ENCODE results near the gene SLC39A13.

DNA sequence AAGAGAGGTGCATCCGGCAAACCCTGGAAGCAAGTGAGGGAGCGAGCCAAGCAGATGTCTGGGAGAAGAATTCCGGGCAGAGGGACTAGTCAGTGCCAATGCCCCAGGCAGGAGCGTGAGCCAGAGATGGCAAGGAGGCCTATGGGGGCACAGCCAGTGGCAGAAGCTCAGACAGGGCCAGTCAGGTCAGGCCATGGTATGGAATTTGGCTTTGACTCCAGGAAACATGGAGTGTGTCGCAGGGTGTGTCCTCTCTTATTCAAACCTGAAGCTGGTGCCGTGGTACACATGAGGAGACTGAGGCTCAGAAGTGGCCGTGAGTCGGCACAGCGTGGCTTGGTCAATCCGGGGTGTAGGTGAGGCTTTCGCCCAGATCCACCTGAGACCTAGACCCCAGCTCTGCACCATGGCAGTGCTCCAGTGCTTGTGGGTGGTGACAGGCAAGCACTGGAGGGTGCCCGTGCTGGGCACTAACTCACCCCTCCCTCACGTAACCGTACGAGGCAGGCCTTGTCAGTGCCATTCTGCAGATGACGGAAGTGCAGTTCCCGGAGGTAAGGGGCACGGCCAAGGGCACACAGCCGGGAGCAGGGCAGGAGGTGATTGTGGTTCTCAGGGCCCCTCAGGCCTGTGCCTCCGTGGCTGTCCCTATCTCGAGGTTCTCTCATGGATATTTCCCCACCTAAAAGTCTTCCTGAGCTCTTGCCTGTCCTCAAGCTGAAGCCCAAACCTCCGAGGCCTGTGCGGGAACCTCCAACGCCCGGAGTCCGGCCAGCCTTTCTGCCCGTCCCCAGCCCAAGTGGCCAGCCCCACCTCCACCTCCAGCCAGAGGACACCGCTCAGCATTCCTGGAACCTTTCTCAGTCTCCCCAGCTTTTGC lies 19.5 kb upstream of the SLC39A13 start:
- TF ChIP-seq SIN3A (IDR thresholded peaks at IDR 0.05; ENCODE audit: borderline replicate concordance, insufficient read depth, low read depth, low read length): no peak
- no peak for TF ChIP-seq POLR2AphosphoS5 (IDR thresholded peaks at IDR 0.05; ENCODE audit: low read depth, low read length)
- TF ChIP-seq CTCF (IDR thresholded peaks at IDR 0.05): no peak
- TF ChIP-seq, protein P1, sequence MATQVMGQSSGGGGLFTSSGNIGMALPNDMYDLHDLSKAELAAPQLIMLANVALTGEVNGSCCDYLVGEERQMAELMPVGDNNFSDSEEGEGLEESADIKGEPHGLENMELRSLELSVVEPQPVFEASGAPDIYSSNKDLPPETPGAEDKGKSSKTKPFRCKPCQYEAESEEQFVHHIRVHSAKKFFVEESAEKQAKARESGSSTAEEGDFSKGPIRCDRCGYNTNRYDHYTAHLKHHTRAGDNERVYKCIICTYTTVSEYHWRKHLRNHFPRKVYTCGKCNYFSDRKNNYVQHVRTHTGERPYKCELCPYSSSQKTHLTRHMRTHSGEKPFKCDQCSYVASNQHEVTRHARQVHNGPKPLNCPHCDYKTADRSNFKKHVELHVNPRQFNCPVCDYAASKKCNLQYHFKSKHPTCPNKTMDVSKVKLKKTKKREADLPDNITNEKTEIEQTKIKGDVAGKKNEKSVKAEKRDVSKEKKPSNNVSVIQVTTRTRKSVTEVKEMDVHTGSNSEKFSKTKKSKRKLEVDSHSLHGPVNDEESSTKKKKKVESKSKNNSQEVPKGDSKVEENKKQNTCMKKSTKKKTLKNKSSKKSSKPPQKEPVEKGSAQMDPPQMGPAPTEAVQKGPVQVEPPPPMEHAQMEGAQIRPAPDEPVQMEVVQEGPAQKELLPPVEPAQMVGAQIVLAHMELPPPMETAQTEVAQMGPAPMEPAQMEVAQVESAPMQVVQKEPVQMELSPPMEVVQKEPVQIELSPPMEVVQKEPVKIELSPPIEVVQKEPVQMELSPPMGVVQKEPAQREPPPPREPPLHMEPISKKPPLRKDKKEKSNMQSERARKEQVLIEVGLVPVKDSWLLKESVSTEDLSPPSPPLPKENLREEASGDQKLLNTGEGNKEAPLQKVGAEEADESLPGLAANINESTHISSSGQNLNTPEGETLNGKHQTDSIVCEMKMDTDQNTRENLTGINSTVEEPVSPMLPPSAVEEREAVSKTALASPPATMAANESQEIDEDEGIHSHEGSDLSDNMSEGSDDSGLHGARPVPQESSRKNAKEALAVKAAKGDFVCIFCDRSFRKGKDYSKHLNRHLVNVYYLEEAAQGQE (IDR thresholded peaks at IDR 0.05; ENCODE audit: insufficient read depth in 1 of 2, low read depth in 2 of 2, low read length in 1 of 2): no peak
